GM21529 (cell line): ENCODE measurements around the gene OR56B4.
"Not testable (repeated sequence)": the region's sequence is repeated elsewhere in the genome, so short reads cannot be mapped to it uniquely, and the experiment has no call there.

Experiments used
- ATAC-seq: cut with Tn5 transposase; IDR thresholded peaks from one replicate; pipeline ENCODE4 v1.9.1; 2021; ENCODE audit not compliant: unreplicated experiment

Gene OR56B4

GRCh38 chr11:6143737-6144136 is 36.3 kb downstream of the OR56B4 start:
- ATAC-seq, result not testable (repeated sequence)

GRCh38 chr11:6151117-6151516 is 43.6 kb downstream of the OR56B4 start:
- no peak for ATAC-seq

DNA sequence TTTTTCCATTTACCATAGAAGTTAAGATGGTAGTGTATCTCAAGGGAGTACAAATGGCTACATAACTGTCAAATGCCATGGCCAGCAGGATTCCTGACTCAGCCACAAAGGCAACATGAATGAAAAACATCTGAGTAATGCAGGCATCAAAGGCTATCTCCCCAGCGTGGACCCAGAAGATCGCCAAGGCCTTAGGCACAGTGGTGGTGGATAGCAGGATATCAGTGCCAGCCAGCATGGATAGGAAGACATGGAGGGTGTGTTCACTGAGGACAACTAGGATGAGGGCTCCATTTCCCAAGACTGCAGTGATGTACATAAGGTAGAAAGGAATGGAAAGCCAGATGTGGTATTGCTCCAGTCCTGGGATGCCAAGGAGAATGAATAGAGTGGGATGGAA is 44.6 kb downstream of the OR56B4 start:
- ATAC-seq, result no peak

DNA sequence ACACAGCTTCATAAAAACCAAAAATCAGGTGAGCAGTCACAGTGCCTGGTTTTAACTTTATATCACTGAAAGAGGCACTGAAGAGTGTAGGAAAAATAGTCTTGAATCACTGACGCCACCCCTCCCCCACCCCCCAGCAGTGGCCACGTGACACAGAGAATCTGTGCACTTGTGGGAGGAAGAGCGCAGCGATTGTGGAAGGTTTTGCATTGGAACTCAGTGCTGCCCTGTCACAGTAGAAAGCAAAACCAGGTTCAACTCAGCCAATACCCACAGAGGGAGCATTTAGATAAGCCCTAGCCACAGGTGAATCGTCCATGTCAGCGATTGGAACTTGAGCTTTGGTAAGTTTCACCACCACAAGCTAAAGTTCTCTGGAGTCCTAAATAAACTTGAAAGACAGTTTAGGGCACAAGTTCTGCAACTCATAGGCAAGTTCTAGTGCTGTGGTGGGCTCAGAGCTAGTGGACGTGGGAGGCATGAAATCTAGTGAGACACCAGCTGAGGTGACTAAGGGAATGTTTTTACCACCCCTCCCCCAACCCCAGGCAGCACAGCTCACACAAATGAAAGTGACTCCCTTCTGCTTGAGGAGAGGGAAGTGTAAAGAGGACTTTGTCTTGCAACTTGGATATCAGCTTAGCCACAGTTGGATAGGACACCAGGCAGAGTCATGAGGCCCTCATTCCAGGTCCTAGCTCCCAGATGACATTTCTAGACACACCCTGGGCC is 49.3 kb downstream of the OR56B4 start:
- ATAC-seq, result no peak
